SU-DHL-6 (cell line): ENCODE results near the gene TJP2.

Source experiments
- H2AFZ ChIP-seq: fragments of 200-600 bp; sonication (generic); 2 replicates; pipeline ENCODE4 v1.6.1; 2014; ENCODE audit warnings: low read depth, mild to moderate bottlenecking, moderate library complexity, mixed read lengths, antibody characterized with exemption, low read length; ENCODE audit not compliant: severe bottlenecking
- H3F3A ChIP-seq: fragments of 200-600 bp; shearing (Covaris generic); 2 replicates; pipeline ENCODE4 v1.6.0; 2016; ENCODE audit warnings: antibody characterized with exemption, mild to moderate bottlenecking; ENCODE audit not compliant: insufficient read depth
- H3K27ac ChIP-seq: fragments of 200-600 bp; sonication (generic); 2 replicates; pipeline ENCODE4 v1.5.1; 2016; ENCODE audit warnings: low read depth, mild to moderate bottlenecking, low read length, moderate library complexity, mixed read lengths
- H3K27me3 ChIP-seq: fragments of 200-600 bp; sonication (generic), shearing (Covaris generic); 2 replicates; pipeline ENCODE4 v1.6.0; 2014; ENCODE audit warnings: mild to moderate bottlenecking, low read length
- H3K36me3 ChIP-seq: fragments of 200-600 bp; sonication (generic); 2 replicates; pipeline ENCODE4 v1.6.1; 2014; ENCODE audit warnings: mild to moderate bottlenecking, low read length, mixed read lengths
- H3K4me2 ChIP-seq: fragments of 300-600, 200-600 bp; shearing (Covaris generic), sonication (generic); 2 replicates; pipeline ENCODE4 v1.6.0; 2014; ENCODE audit warnings: low read length, low read depth, mild to moderate bottlenecking; ENCODE audit not compliant: poor library complexity, severe bottlenecking
- H3K4me3 ChIP-seq: fragments of 200-600 bp; sonication (generic); 2 replicates; pipeline ENCODE4 v1.5.1; 2014; ENCODE audit warnings: antibody characterized with exemption, low read length, mild to moderate bottlenecking, mixed read lengths; ENCODE audit not compliant: insufficient read depth, poor library complexity, severe bottlenecking
- H3K79me2 ChIP-seq: fragments of 200-600 bp; sonication (generic); 2 replicates; pipeline ENCODE4 v1.6.1; 2014; ENCODE audit warnings: mild to moderate bottlenecking, low read length, moderate library complexity; ENCODE audit not compliant: insufficient read depth
- H3K9ac ChIP-seq: fragments of 200-600 bp; sonication (generic); 2 replicates; pipeline ENCODE4 v1.7.0; 2014; ENCODE audit warnings: mild to moderate bottlenecking, low read length
- H3K9me2 ChIP-seq: fragments of 200-600 bp; sonication (generic); replicated peaks from 2 replicates; pipeline ENCODE4 v1.6.1; 2014; ENCODE audit warnings: low read length; ENCODE audit not compliant: insufficient read depth
- H3K9me3 ChIP-seq: fragments of 200-600 bp; sonication (generic); 2 replicates; pipeline ENCODE4 v1.6.1; 2014; ENCODE audit warnings: low read length, mixed read lengths; ENCODE audit not compliant: insufficient read depth
- H4K20me1 ChIP-seq: fragments of 200-600 bp; sonication (generic); 2 replicates; pipeline ENCODE4 v1.6.1; 2014; ENCODE audit warnings: low read depth, mild to moderate bottlenecking, antibody characterized with exemption, low read length, moderate library complexity, mixed read lengths
- CTCF ChIP-seq: fragments of 200-600 bp; sonication (generic); IDR thresholded peaks from one replicate; pipeline ENCODE4 v1.5.1; 2017; ENCODE audit warnings: antibody characterized with exemption, mild to moderate bottlenecking, low read length, moderate library complexity; ENCODE audit not compliant: insufficient read depth, poor library complexity, severe bottlenecking
- EZH2phosphoT487 ChIP-seq: fragments of 200-600 bp; sonication (generic), shearing (Covaris generic); conservative IDR thresholded peaks from 2 replicates; pipeline ENCODE4 v1.6.1; 2018; ENCODE audit warnings: mild to moderate bottlenecking, antibody characterized with exemption, low read length, moderate library complexity, mixed read lengths

TJP2 gene

DNA sequence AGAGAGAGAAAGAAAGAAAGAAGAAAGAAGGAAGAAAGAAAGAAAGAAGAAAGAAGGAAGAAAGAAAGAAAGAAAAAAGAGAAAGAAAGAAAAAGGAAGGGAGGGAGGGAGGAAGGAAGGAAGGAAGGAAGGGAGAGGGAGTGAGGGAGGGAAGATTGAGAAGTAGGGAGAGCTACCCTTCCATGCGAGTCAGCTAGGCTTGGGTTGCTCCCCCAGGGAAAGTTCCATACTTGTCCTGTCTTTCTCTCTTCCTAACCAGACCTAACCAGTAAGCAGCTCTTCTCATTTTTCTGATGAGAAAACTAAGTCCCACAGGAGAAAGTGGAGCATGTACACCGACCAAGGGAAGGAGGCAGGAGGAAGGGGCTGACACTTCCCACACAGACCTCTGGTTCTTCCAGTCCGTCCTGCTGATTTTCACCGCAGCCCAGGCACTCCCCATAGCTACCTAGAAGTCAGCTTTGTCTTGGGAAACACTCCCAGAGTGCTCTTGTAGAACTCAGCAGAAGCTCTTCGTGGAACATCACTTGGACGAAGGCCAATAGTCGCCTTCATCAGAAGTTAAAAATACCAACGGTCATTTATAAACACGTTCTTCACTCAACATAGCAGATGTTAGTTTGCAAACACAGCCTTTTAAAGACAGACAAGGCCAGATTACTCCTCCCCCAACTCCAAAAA is 121.9 kb downstream of the TJP2 start:
- Histone ChIP-seq H3K36me3 (no peaks in the 10 kb centered on the region), H4K20me1 (no peaks in the 10 kb centered on the region), H3K9ac (no peak overlapping the region), H3K4me2 (no peak overlapping the region), H3K9me3 (no peaks in the 10 kb centered on the region), H3K27me3 (no peaks in the 10 kb centered on the region), H2AFZ (no peak overlapping the region), H3K9me2 (no peaks in the 10 kb centered on the region), H3F3A (no peaks in the 10 kb centered on the region), H3K79me2 (no peaks in the 10 kb centered on the region), H3K27ac (no peak overlapping the region), H3K4me3 (no peak overlapping the region)
- TF ChIP-seq EZH2phosphoT487: no peak
- TF ChIP-seq CTCF: no peak

GRCh38 chr9:69297300-69297980 is 123.4 kb downstream of the TJP2 start:
- Histone ChIP-seq H2AFZ (no peak overlapping the region), H3K9ac (no peak overlapping the region), H3K27me3 (no peaks in the 10 kb centered on the region)

GRCh38 chr9:69299315-69299714 is 125.2 kb downstream of the TJP2 start:
- no peak overlapping the region for H3K4me2 ChIP-seq
- no peak overlapping the region for H2AFZ ChIP-seq
- TF ChIP-seq EZH2phosphoT487: no peak
- no peak for TF ChIP-seq CTCF

More at GRCh38 chr9:69297300-69297980, 123.4 kb downstream of the TJP2 start:
- H3K79me2 ChIP-seq: no peaks in the 10 kb centered on the region
- H3K36me3 ChIP-seq: no peaks in the 10 kb centered on the region
- H3K9me3 ChIP-seq: no peaks in the 10 kb centered on the region
- no peak overlapping the region for H3K4me3 ChIP-seq
- no peak overlapping the region for H3K4me2 ChIP-seq
- TF ChIP-seq EZH2phosphoT487 (no peak), CTCF (no peak)
- no peaks in the 10 kb centered on the region for H3F3A ChIP-seq
- no peaks in the 10 kb centered on the region for H3K9me2 ChIP-seq
- no peaks in the 10 kb centered on the region for H4K20me1 ChIP-seq
- H3K27ac ChIP-seq: no peak overlapping the region

More at GRCh38 chr9:69299315-69299714, 125.2 kb downstream of the TJP2 start:
- Histone ChIP-seq H3K9me2 (no peaks in the 10 kb centered on the region), H3K79me2 (no peaks in the 10 kb centered on the region), H3K27me3 (no peaks in the 10 kb centered on the region), H3K9me3 (no peaks in the 10 kb centered on the region), H3K36me3 (no peaks in the 10 kb centered on the region), H3K4me3 (no peak overlapping the region), H4K20me1 (no peaks in the 10 kb centered on the region), H3K27ac (no peak overlapping the region), H3F3A (no peaks in the 10 kb centered on the region), H3K9ac (no peak overlapping the region)
